ENCODE data around the gene FBXW7. TPM values are rescaled to one million over a fixed set of nuclear protein-coding genes. Genes with fewer than 3 reads are reported as not detected.
A peak's percentile ranks its signal among the peaks of the same experiment; 100 is the strongest.

The FBXW7 gene
- total RNA-seq, 2 experiments from 2014 or later, result 50.6 to 56.9 TPM

DNA sequence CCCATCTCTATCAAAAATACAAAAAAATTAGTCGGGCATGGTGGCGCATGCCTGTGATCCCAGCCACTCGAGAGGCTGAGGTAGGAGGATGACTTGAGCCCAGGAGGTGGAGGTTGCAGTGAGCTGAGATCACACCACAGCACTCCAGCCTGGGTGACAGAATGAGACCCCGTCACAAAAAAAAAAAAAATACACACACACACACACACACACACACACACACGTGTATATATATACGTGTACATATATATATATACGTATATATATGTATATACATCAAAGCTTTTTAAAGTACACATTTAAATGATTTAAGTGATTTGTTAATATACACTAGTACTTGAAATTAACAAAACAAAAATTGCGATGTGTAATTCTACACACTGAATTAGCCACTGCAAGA, 6.0 kb downstream of the FBXW7 start:
- no peak for ATAC-seq
- POLR2A ChIA-PET, result no interaction called here

GRCh38 chr4:152528060-152528459, 7.8 kb downstream of the FBXW7 start:
- ATAC-seq, result no peak
- POLR2A ChIA-PET, result no interaction called here

More for the DNA sequence above, 6.0 kb downstream of the FBXW7 start:
- no peaks in the 10 kb centered on the region for H3K27me3 Mint-ChIP-seq (ENCODE audit: low read depth)
- no peak overlapping the region for H3K27ac Mint-ChIP-seq
- H3K4me1 Mint-ChIP-seq (ENCODE audit: low read depth), result peaks cover 45% of the 10 kb centered on the region
- CTCF ChIA-PET, result interaction anchor here (1.3 kb wide), 1 partner anchor 206 kb away, joined by 3 read pairs; no protein-coding TSS in a partner anchor
- no peak for DNase-seq
- H3K9me3 Mint-ChIP-seq (ENCODE audit: insufficient read depth), result no peaks in the 10 kb centered on the region
- H3K36me3 Mint-ChIP-seq (ENCODE audit: low read depth), result peaks cover 33% of the 10 kb centered on the region
- no peak overlapping the region for H3K4me3 Mint-ChIP-seq

GRCh38 chr4:152525878-152526277, 10.0 kb downstream of the FBXW7 start:
- Mint-ChIP-seq H3K36me3 (ENCODE audit: low read depth) (peaks cover 22% of the 10 kb centered on the region), H3K27me3 (ENCODE audit: low read depth) (no peaks in the 10 kb centered on the region), H3K9me3 (ENCODE audit: insufficient read depth) (no peaks in the 10 kb centered on the region), H3K27ac (no peak overlapping the region), H3K4me1 (ENCODE audit: low read depth) (peaks cover 54% of the 10 kb centered on the region), H3K4me3 (no peak overlapping the region)
- ATAC-seq (no peak), DNase-seq (no peak)
- ChIA-PET CTCF (interaction anchor here (0.6 to 1.3 kb wide), 4 partner anchors 19 to 828 kb away, joined by 3 to 4 read pairs (median 4); no protein-coding TSS in a partner anchor), POLR2A (interaction anchor here (1.4 kb wide), 1 partner anchor 10 kb away, joined by 10 read pairs; the partner anchor contains the start of gene FBXW7)

More at GRCh38 chr4:152528060-152528459, 7.8 kb downstream of the FBXW7 start:
- no peak for DNase-seq
- peaks cover 24% of the 10 kb centered on the region for H3K36me3 Mint-ChIP-seq (ENCODE audit: low read depth)
- no peak overlapping the region for H3K27ac Mint-ChIP-seq
- CTCF ChIA-PET, result no interaction called here
- no peaks in the 10 kb centered on the region for H3K27me3 Mint-ChIP-seq (ENCODE audit: low read depth)
- H3K4me1 Mint-ChIP-seq (ENCODE audit: low read depth), result peaks cover 54% of the 10 kb centered on the region
- no peak overlapping the region for H3K4me3 Mint-ChIP-seq
- H3K9me3 Mint-ChIP-seq (ENCODE audit: insufficient read depth), result no peaks in the 10 kb centered on the region

DNA sequence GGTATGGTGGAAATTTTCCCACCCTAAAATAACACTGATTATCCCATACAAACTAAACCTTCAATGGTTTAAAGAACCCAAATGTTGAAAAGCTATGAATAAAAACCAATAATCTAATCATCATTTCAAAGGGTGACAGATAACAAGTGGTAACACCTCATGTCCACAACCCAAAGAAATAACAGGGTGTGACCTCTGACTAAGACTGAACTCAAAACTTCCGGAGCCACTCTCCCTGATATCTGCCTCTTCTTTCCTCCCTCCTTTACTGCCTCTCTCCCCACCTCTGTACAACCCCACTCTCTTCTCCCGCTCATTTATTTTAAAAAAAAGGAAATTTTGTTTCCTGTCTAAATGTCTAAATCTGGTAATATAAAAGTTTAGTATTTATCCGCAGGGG, 11.5 kb downstream of the FBXW7 start:
- DNase-seq (no peak), ATAC-seq (peak; percentile 42)
- Mint-ChIP-seq H3K4me1 (ENCODE audit: low read depth) (peaks cover 48% of the 10 kb centered on the region), H3K4me3 (no peak overlapping the region), H3K9me3 (ENCODE audit: insufficient read depth) (no peaks in the 10 kb centered on the region), H3K27me3 (ENCODE audit: low read depth) (no peaks in the 10 kb centered on the region), H3K27ac (peak overlapping the region; percentile 44), H3K36me3 (ENCODE audit: low read depth) (peaks cover 29% of the 10 kb centered on the region)
- ChIA-PET POLR2A (interaction anchor here (1.4 kb wide), 1 partner anchor 12 kb away, joined by 10 read pairs; the partner anchor contains the start of gene FBXW7), CTCF (interaction anchor here (1.1 to 4.7 kb wide), 3 partner anchors 23 to 38 kb away, joined by 3 to 36 read pairs (median 3); no protein-coding TSS in a partner anchor)

- H3K4me1 Mint-ChIP-seq (ENCODE audit: low read depth), result peaks cover 48% of the 10 kb centered on the region
- no peak for ATAC-seq
- H3K27me3 Mint-ChIP-seq (ENCODE audit: low read depth), result no peaks in the 10 kb centered on the region
- H3K4me3 Mint-ChIP-seq, result no peak overlapping the region
- no peak for DNase-seq
- CTCF ChIA-PET, result interaction anchor here (0.8 to 4.7 kb wide), 5 partner anchors 8 to 116 kb away, joined by 3 to 36 read pairs (median 3); no protein-coding TSS in a partner anchor
- H3K9me3 Mint-ChIP-seq (ENCODE audit: insufficient read depth), result no peaks in the 10 kb centered on the region
- H3K36me3 Mint-ChIP-seq (ENCODE audit: low read depth), result peaks cover 31% of the 10 kb centered on the region
- POLR2A ChIA-PET, result interaction anchor here (1.4 kb wide), 1 partner anchor 13 kb away, joined by 10 read pairs; the partner anchor contains the start of gene FBXW7
- no peak overlapping the region for H3K27ac Mint-ChIP-seq
Measured at GRCh38 chr4:152523731-152524130, 12.2 kb downstream of the FBXW7 start.

DNA sequence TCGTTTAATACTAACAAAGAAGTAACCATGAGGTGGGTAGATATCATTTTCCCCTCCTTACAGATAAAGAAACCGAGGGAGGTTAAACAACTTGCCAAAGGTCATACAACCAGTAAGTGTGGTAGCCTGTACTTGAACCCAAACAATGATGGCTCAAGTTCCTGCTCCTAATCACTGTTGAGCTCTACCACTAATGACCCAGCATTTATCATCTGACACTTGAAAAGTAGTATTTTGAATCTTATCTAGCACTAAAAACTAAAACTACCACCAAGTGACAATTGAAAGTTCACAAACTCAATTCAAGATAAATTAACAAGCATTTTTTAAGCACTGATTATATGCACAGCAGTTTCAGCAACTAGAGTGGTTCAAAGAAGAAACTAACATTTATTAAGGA, 13.1 kb downstream of the FBXW7 start:
- Mint-ChIP-seq H3K36me3 (ENCODE audit: low read depth) (peaks cover 31% of the 10 kb centered on the region), H3K9me3 (ENCODE audit: insufficient read depth) (no peaks in the 10 kb centered on the region), H3K27ac (no peak overlapping the region), H3K4me3 (no peak overlapping the region), H3K27me3 (ENCODE audit: low read depth) (no peaks in the 10 kb centered on the region), H3K4me1 (ENCODE audit: low read depth) (peaks cover 46% of the 10 kb centered on the region)
- DNase-seq (no peak), ATAC-seq (no peak)
- ChIA-PET CTCF (interaction anchor here (1.3 to 4.7 kb wide), 2 partner anchors 19 to 21 kb away, joined by 5 to 36 read pairs; no protein-coding TSS in a partner anchor), POLR2A (interaction anchor here (0.6 to 2.3 kb wide), 2 partner anchors 13 to 267 kb away, joined by 3 to 10 read pairs; partner anchors contain the start of gene FBXW7)

- ChIA-PET CTCF (interaction anchor here (1.3 to 4.7 kb wide), 2 partner anchors 18 to 21 kb away, joined by 5 to 36 read pairs; no protein-coding TSS in a partner anchor), POLR2A (interaction anchor here (0.6 to 2.3 kb wide), 2 partner anchors 14 to 266 kb away, joined by 3 to 10 read pairs; partner anchors contain the start of gene FBXW7)
- Mint-ChIP-seq H3K27ac (no peak overlapping the region), H3K9me3 (ENCODE audit: insufficient read depth) (no peaks in the 10 kb centered on the region), H3K4me1 (ENCODE audit: low read depth) (peaks cover 46% of the 10 kb centered on the region), H3K27me3 (ENCODE audit: low read depth) (no peaks in the 10 kb centered on the region), H3K36me3 (ENCODE audit: low read depth) (peaks cover 31% of the 10 kb centered on the region), H3K4me3 (no peak overlapping the region)
- ATAC-seq, result no peak
- no peak for DNase-seq
Measured at GRCh38 chr4:152522245-152522644, 13.6 kb downstream of the FBXW7 start.

- H3K9me3 Mint-ChIP-seq (ENCODE audit: insufficient read depth), result no peaks in the 10 kb centered on the region
- no peak for ATAC-seq
Measured at GRCh38 chr4:152516156-152516555, 19.7 kb downstream of the FBXW7 start.

GRCh38 chr4:152515678-152516077, 20.2 kb downstream of the FBXW7 start:
- ChIA-PET CTCF (interaction anchor here (0.7 to 4.9 kb wide), 2 partner anchors 14 to 124 kb away, joined by 4 to 33 read pairs; no protein-coding TSS in a partner anchor), POLR2A (interaction anchor here (1.0 kb wide), 1 partner anchor 20 kb away, joined by 3 read pairs; the partner anchor contains the start of gene FBXW7)
- no peak for ATAC-seq
- H3K27me3 Mint-ChIP-seq (ENCODE audit: low read depth), result no peaks in the 10 kb centered on the region
- no peak overlapping the region for H3K4me3 Mint-ChIP-seq
- H3K27ac Mint-ChIP-seq, result no peak overlapping the region
- no peaks in the 10 kb centered on the region for H3K9me3 Mint-ChIP-seq (ENCODE audit: insufficient read depth)
- H3K4me1 Mint-ChIP-seq (ENCODE audit: low read depth), result peaks cover 35% of the 10 kb centered on the region
- no peak for DNase-seq
- peaks cover 28% of the 10 kb centered on the region for H3K36me3 Mint-ChIP-seq (ENCODE audit: low read depth)

More at GRCh38 chr4:152516156-152516555, 19.7 kb downstream of the FBXW7 start:
- H3K4me3 Mint-ChIP-seq, result no peak overlapping the region
- ChIA-PET POLR2A (interaction anchor here (1.0 kb wide), 1 partner anchor 20 kb away, joined by 3 read pairs; the partner anchor contains the start of gene FBXW7), CTCF (interaction anchor here (0.7 to 4.9 kb wide), 2 partner anchors 14 to 124 kb away, joined by 4 to 33 read pairs; no protein-coding TSS in a partner anchor)
- peaks cover 35% of the 10 kb centered on the region for H3K4me1 Mint-ChIP-seq (ENCODE audit: low read depth)
- no peaks in the 10 kb centered on the region for H3K27me3 Mint-ChIP-seq (ENCODE audit: low read depth)
- peaks cover 33% of the 10 kb centered on the region for H3K36me3 Mint-ChIP-seq (ENCODE audit: low read depth)
- H3K27ac Mint-ChIP-seq, result no peak overlapping the region
- no peak for DNase-seq

GRCh38 chr4:152514356-152514755, 21.5 kb downstream of the FBXW7 start:
- peaks cover 19% of the 10 kb centered on the region for H3K36me3 Mint-ChIP-seq (ENCODE audit: low read depth)
- ATAC-seq (no peak), DNase-seq (no peak)
- H3K4me1 Mint-ChIP-seq (ENCODE audit: low read depth), result peaks cover 46% of the 10 kb centered on the region
- H3K9me3 Mint-ChIP-seq (ENCODE audit: insufficient read depth), result no peaks in the 10 kb centered on the region
- ChIA-PET CTCF (interaction anchor here (1.0 to 4.9 kb wide), 3 partner anchors 12 to 126 kb away, joined by 3 to 33 read pairs (median 3); no protein-coding TSS in a partner anchor), POLR2A (no interaction called here)
- H3K27ac Mint-ChIP-seq, result no peak overlapping the region
- no peak overlapping the region for H3K4me3 Mint-ChIP-seq
- no peaks in the 10 kb centered on the region for H3K27me3 Mint-ChIP-seq (ENCODE audit: low read depth)

DNA sequence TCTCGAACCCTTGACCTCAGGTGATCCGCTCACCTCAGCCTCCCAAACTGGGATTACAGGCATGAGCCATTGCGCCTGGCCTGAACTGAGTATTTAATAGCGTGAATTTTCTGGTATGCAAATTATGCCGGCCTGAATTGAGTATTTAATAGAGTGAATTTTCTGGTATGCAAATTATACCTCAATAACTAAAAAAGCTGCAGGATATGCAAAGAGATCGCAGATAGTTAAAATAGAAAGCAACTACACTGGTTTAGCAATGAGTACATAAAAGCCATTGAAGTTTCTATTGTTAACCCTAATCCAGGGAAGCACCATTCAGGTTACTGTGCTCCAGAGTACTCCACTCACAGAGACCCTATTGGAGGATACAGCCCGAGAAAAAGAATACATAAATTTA, 22.8 kb downstream of the FBXW7 start:
- Mint-ChIP-seq H3K4me3 (no peak overlapping the region), H3K27ac (no peak overlapping the region), H3K36me3 (ENCODE audit: low read depth) (peaks cover 18% of the 10 kb centered on the region), H3K9me3 (ENCODE audit: insufficient read depth) (no peaks in the 10 kb centered on the region), H3K4me1 (ENCODE audit: low read depth) (peaks cover 48% of the 10 kb centered on the region), H3K27me3 (ENCODE audit: low read depth) (no peaks in the 10 kb centered on the region)
- ChIA-PET POLR2A (no interaction called here), CTCF (interaction anchor here (4.9 kb wide), 1 partner anchor 11 kb away, joined by 33 read pairs; no protein-coding TSS in a partner anchor)
- DNase-seq (no peak), ATAC-seq (no peak)

GRCh38 chr4:152512483-152512882, 23.4 kb downstream of the FBXW7 start:
- no peak for DNase-seq
- Mint-ChIP-seq H3K27me3 (ENCODE audit: low read depth) (no peaks in the 10 kb centered on the region), H3K27ac (no peak overlapping the region), H3K4me3 (no peak overlapping the region), H3K36me3 (ENCODE audit: low read depth) (peaks cover 24% of the 10 kb centered on the region), H3K4me1 (ENCODE audit: low read depth) (peaks cover 48% of the 10 kb centered on the region), H3K9me3 (ENCODE audit: insufficient read depth) (no peaks in the 10 kb centered on the region)
- CTCF ChIA-PET, result interaction anchor here (4.9 kb wide), 1 partner anchor 10 kb away, joined by 33 read pairs; no protein-coding TSS in a partner anchor
- no peak for ATAC-seq
- POLR2A ChIA-PET, result interaction anchor here (0.7 kb wide), 1 partner anchor 861 kb away, joined by 3 read pairs; no protein-coding TSS in a partner anchor

All from activated CD8-positive, alpha-beta T cell treated with anti-CD3 and anti-CD28 coated beads, Interleukin-2, amount 10 ng/mL, durations not matched to agents 7 days and 5 days (primary cell).